ENCODE data around the gene KLHDC7B. TPM values are rescaled to one million over a fixed set of nuclear protein-coding genes. Genes with fewer than 3 reads are reported as not detected.

The KLHDC7B gene
- total and polyA plus RNA-seq, 2 of the 13 experiments (the other 11 are each of a cell fraction or from before 2014, with no cell fraction given): 0.11 TPM; not detected in 1

DNA sequence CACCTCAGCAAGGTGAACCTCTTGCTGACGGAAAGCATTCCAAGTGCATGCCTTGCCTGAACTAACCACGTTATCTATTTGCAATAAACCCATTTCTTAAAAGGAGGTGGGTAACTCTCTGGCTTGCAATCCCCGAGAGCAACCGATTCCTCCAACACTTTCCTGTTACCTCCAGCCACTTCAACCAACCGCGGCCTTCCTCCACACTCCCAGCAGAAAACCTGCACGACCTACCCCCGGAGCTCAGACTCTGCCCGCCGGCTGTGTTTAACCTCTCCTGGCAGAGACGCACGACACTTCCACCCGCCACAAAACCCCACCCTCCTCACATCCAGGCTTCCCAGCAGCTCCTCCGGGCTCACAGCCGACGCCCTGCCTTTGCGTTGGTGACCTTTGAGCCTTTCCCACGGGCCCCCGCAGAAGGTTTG is 21.0 kb upstream of the KLHDC7B start:
- Histone ChIP-seq H3K36me3 (replicated peaks in 1 of 2; ENCODE audit: control insufficient read depth in 1 of 2, insufficient read depth in 2 of 2, low read length in 2 of 2) (peaks cover 6 to 27% of the 10 kb centered on the region in 2 experiments; a peak in 4 of 5 replicates), H4K20me1 (ENCODE audit: insufficient read depth, low read length) (peaks cover 19% of the 10 kb centered on the region), H3K4me3 (replicated peaks in 1 of 3; ENCODE audit: insufficient read depth in 1 of 3, low read depth in 2 of 3, low read length in 3 of 3) (peak overlapping the region; percentile 65 to 84 (median 83)), H3K27ac (ENCODE audit: extremely low read length, insufficient read depth, low read length) (peak overlapping the region; percentile 94), H3K4me2 (ENCODE audit: low read depth, low read length) (peak overlapping the region; percentile 100), H2AFZ (ENCODE audit: low read length) (no peak overlapping the region), H3K79me2 (ENCODE audit: insufficient read depth, low read length) (peaks cover 20% of the 10 kb centered on the region), H3K9me3 (ENCODE audit: low read length) (no peaks in the 10 kb centered on the region), H3K4me1 (ENCODE audit: insufficient read depth, low read length) (peaks cover 45% of the 10 kb centered on the region), H3K9ac (ENCODE audit: insufficient read depth, low read depth, low read length) (peak overlapping the region; percentile 91), H3K27me3 (ENCODE audit: control insufficient read depth in 1 of 2, insufficient read depth in 2 of 2, low read length in 2 of 2) (no peaks in the 10 kb centered on the region)
- intact Hi-C loops (cut with micrococcal nuclease; ENCODE audit: unreplicated experiment) (loop anchor here (1.0 to 5.0 kb wide), 2 partner anchors 16 to 38 kb away; partner anchors contain the start of genes NCAPH2 and SYCE3), in situ Hi-C loops (cut with HindIII; ENCODE audit: extremely low pct_ligation_motif_present, low pct_unique_long_range_greater_than_20kb) (no loop called here)
- ChIA-PET POLR2A (interaction anchor here (0.7 to 4.2 kb wide), 23 partner anchors 10 to 274 kb away, joined by 3 to 97 read pairs (median 12); partner anchors contain the start of genes ARSA, CHKB, DENND6B and HDAC10), CTCF (ENCODE audit: low intra/inter-chr PET ratio, low total read pairs) (no interaction called here)
- FAIRE-seq (no peak), DNase-seq (ENCODE audit: low spot score) (no peak), ATAC-seq (peak; percentile 2)
- BruUV-seq (replicated peaks): no TSS peak
- WGBS (ENCODE audit: low lambda C conversion rate): 8% methylated on average over 18 of the region's 19 CpGs
- no peak for TF ChIP-seq POGZ (CRISPR knock-in tag; IDR thresholded peaks at IDR 0.05)
- TF ChIP-seq ZNF562 (CRISPR knock-in tag; IDR thresholded peaks at IDR 0.05; ENCODE audit: borderline replicate concordance): no peak
- no peak for TF ChIP-seq KLF11 (CRISPR knock-in tag; IDR thresholded peaks at IDR 0.05)
- TF ChIP-seq, protein P1, sequence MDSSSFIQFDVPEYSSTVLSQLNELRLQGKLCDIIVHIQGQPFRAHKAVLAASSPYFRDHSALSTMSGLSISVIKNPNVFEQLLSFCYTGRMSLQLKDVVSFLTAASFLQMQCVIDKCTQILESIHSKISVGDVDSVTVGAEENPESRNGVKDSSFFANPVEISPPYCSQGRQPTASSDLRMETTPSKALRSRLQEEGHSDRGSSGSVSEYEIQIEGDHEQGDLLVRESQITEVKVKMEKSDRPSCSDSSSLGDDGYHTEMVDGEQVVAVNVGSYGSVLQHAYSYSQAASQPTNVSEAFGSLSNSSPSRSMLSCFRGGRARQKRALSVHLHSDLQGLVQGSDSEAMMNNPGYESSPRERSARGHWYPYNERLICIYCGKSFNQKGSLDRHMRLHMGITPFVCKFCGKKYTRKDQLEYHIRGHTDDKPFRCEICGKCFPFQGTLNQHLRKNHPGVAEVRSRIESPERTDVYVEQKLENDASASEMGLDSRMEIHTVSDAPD (CRISPR knock-in tag; IDR thresholded peaks at IDR 0.05): no peak
- TF ChIP-seq, protein P2, sequence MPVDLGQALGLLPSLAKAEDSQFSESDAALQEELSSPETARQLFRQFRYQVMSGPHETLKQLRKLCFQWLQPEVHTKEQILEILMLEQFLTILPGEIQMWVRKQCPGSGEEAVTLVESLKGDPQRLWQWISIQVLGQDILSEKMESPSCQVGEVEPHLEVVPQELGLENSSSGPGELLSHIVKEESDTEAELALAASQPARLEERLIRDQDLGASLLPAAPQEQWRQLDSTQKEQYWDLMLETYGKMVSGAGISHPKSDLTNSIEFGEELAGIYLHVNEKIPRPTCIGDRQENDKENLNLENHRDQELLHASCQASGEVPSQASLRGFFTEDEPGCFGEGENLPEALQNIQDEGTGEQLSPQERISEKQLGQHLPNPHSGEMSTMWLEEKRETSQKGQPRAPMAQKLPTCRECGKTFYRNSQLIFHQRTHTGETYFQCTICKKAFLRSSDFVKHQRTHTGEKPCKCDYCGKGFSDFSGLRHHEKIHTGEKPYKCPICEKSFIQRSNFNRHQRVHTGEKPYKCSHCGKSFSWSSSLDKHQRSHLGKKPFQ (CRISPR knock-in tag; IDR thresholded peaks at IDR 0.05; ENCODE audit: insufficient replicate concordance): peak; percentile 7
- TF ChIP-seq, protein P3, sequence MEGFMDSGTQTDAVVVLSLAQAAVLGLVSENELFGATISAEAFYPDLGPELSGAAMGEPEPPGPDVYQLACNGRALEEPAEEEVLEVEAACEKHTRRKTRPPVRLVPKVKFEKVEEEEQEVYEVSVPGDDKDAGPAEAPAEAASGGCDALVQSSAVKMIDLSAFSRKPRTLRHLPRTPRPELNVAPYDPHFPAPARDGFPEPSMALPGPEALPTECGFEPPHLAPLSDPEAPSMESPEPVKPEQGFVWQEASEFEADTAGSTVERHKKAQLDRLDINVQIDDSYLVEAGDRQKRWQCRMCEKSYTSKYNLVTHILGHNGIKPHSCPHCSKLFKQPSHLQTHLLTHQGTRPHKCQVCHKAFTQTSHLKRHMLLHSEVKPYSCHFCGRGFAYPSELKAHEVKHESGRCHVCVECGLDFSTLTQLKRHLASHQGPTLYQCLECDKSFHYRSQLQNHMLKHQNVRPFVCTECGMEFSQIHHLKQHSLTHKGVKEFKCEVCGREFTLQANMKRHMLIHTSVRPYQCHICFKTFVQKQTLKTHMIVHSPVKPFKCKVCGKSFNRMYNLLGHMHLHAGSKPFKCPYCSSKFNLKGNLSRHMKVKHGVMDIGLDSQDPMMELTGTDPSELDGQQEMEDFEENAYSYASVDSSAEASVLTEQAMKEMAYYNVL (CRISPR knock-in tag; IDR thresholded peaks at IDR 0.05; ENCODE audit: borderline replicate concordance): no peak
- TF ChIP-seq HNF4G (IDR thresholded peaks at IDR 0.05; ENCODE audit: borderline replicate concordance, low read depth, low read length): peak; percentile 80; the same call in 1 of the 2 replicates
- TF ChIP-seq HNF4G (CRISPR knock-in tag; IDR thresholded peaks at IDR 0.05; ENCODE audit: borderline replicate concordance, low read depth): no peak
- TF ChIP-seq NR2F2 (IDR thresholded peaks at IDR 0.05; ENCODE audit: borderline replicate concordance, low read depth): 0 out of 2 replicates have a peak, but pooled peaks have one; percentile 2
- no peak for TF ChIP-seq ZFY (CRISPR knock-in tag; IDR thresholded peaks at IDR 0.05)
- no peak for TF ChIP-seq MIER2 (CRISPR knock-in tag; IDR thresholded peaks at IDR 0.05)
- TF ChIP-seq, protein P4, sequence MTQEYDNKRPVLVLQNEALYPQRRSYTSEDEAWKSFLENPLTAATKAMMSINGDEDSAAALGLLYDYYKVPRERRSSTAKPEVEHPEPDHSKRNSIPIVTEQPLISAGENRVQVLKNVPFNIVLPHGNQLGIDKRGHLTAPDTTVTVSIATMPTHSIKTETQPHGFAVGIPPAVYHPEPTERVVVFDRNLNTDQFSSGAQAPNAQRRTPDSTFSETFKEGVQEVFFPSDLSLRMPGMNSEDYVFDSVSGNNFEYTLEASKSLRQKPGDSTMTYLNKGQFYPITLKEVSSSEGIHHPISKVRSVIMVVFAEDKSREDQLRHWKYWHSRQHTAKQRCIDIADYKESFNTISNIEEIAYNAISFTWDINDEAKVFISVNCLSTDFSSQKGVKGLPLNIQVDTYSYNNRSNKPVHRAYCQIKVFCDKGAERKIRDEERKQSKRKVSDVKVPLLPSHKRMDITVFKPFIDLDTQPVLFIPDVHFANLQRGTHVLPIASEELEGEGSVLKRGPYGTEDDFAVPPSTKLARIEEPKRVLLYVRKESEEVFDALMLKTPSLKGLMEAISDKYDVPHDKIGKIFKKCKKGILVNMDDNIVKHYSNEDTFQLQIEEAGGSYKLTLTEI (CRISPR knock-in tag; conservative IDR thresholded peaks at IDR 0.05): no peak
- TF ChIP-seq ZNF83 (CRISPR knock-in tag; IDR thresholded peaks at IDR 0.05; ENCODE audit: borderline replicate concordance): no peak
- no peak for TF ChIP-seq CCDC6 (CRISPR knock-in tag; IDR thresholded peaks at IDR 0.05)
- TF ChIP-seq SP2 (CRISPR knock-in tag; IDR thresholded peaks at IDR 0.05): no peak
- no peak for TF ChIP-seq SIX1 (CRISPR knock-in tag; IDR thresholded peaks at IDR 0.05; ENCODE audit: borderline replicate concordance)
- no peak for TF ChIP-seq ZNF615 (CRISPR knock-in tag; IDR thresholded peaks at IDR 0.05; ENCODE audit: borderline replicate concordance)
